NCI-H2081 (cell line): ENCODE data around the gene CAPS.

Source experiments
- DNase-seq, 2 experiments: peaks; one replicate each; lab custom pipeline; 2025; lab: John Stamatoyannopoulos, UW

Gene CAPS

DNA sequence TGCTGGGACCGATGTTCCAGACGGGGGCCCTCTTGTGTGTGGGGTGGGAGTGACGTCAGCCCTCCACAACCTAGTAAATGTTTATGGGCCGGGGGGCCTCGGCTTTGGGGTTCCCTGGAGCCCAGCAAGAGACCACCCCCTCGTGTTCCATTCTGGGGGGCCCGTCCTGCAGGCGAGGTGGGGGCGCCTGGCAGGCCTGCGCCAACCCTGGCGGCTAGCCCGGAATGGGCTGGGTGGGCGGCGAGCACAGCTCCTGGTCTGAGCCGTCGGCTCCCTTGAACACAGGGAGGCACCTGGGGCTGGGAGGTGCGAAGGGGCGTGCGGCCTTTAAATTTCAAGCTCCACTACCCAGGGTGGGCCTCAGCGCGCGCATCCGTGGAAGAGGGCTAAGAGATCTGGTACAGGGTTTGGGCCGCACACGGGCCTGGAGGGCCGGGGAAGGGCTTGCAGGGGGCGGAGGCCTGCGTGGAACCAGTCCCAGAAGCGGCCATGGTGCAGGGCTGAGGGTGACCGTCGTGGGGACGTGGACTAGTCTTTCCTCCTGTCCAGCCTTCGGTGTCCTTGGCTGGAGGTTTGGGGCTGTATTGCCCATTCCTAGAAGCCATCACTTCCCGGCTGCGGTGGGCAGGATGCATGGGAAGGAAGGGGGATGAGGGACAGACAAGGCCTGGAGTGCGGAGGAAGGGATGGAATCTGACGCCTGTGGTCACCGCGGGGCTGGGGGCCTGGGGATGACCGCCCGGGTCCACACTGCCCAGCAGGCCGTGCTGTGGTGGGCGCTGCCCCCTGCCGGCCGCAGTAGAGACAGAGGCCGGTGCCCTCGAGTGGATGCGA, 21.9 kb upstream of the CAPS start:
- DNase-seq = no peak

DNA sequence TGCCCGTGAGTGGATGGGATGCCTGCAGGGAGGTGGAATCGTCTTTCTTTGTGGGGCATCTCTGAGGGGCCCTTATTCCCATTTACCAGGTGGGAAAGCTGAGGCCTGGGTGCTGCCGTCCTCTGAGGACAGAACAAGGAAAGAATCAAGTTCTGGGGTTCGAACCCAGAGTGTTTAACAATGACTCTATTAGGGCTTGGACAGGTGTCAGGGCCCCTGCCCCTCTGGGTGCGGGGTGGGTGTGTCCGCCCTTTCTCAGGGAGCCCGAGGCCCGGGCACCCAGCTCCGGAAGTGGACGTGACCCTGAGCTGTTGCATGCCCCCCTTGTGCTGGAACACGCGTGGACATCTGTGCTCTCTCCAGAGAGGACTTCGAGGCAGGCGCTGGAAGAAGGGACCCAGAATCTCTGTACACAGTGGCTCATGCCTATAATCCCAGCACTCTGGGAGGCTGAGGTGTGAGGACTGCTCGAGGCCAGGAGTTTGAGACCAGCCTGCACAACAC, 21.2 kb upstream of the CAPS start:
- DNase-seq = no peak

- no peak for DNase-seq
Measured at GRCh38 chr19:5893296-5893903, 20.7 kb upstream of the CAPS start.

GRCh38 chr19:5893907-5894703, 19.9 kb upstream of the CAPS start:
- DNase-seq = no peak

- no peak for DNase-seq
Measured at GRCh38 chr19:5894704-5895349, 19.2 kb upstream of the CAPS start.

- no peak for DNase-seq
Measured at GRCh38 chr19:5895409-5895808, 18.6 kb upstream of the CAPS start.

DNA sequence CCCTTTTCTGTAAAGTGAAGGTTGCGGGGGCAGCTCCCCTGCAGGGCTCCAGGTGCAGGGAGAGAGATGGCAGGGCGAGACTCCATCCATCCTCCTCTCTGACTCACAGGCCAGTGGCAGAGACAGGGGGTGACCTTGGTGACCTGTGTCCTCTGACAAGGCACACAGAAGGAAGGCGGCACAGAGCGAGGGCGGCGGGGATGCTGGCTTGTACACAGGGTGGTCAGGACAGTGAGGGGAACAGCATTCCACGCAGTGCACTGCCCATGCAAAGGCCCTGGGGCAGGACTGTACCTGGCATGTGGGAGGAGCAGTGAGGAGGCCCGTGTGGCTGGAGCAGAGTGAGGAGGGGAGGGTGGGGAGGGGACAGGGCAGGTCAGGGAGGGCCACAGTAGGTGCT, 18.2 kb upstream of the CAPS start:
- no peak for DNase-seq

DNA sequence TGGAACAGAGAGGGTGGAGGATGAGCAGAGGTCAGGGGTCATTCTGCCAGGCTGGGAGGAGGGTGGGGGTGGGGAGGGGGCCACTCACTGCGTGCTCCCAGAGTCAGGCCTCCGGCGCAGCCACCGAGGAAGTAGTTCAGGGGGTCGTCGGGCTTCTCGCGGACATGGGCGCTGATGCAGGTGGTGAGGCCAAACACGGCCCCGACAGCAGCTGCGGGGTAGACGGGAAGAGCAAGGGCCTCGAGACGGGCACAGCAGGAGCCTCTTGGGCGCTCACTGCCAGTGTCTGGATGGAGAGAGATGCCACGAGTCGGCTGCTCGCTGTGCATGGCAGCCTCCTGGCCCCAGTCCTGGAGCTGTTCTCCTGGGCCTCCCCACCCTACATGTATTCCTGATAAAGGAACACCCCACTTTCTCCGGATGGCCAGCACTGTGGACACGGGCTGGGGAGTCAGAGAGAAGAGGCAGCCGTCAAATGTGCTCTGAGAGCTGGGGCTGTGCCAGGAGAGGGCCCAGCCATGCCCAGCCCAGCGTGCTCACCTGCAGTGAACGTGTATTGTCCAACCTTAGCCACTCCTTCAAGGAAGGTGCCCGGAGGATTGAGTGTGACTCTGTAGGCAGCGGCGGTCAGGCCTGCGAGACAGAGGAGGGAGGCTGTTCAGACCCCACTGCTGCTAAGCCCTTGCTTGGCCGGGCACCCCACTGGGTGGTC, 17.5 kb upstream of the CAPS start:
- DNase-seq = no peak

DNA sequence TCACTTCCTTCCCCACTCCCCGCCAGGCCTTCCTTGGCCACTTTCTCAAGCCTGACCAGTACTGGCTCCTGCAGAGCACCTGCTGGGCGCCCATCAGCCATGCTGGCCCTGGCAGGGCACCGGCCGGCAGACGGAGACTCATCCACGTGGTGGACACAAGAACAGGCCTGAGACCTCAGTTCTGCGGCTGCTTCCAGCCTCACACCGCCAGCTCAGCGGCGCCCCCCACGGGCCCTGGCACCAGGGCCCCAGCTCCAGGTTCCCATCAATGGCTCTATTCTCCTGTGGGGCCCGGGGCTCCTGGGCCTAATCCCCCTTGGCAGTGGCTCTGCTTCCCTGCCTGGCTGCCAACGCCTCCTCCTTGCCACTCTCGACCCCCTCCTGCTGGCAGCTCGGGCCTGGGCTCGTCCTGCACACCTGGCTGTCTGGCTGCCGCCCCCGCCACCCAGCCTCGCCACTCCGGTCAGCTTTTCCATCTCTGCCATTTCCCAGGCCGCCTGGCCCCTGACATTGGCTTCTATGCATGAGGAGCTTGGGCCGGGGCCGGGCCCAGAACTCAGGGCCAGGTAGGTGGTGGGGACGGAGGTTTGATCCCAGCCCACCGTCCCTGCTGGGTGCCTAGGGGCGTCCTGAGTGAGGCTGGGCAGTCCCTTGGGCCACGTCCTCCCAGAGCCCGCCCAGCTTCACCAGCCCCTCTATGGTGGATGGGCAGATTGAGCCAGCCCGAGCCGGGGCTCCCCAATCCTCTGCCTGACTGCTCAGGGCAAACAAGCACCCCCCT, 16.7 kb upstream of the CAPS start:
- no peak for DNase-seq

DNA sequence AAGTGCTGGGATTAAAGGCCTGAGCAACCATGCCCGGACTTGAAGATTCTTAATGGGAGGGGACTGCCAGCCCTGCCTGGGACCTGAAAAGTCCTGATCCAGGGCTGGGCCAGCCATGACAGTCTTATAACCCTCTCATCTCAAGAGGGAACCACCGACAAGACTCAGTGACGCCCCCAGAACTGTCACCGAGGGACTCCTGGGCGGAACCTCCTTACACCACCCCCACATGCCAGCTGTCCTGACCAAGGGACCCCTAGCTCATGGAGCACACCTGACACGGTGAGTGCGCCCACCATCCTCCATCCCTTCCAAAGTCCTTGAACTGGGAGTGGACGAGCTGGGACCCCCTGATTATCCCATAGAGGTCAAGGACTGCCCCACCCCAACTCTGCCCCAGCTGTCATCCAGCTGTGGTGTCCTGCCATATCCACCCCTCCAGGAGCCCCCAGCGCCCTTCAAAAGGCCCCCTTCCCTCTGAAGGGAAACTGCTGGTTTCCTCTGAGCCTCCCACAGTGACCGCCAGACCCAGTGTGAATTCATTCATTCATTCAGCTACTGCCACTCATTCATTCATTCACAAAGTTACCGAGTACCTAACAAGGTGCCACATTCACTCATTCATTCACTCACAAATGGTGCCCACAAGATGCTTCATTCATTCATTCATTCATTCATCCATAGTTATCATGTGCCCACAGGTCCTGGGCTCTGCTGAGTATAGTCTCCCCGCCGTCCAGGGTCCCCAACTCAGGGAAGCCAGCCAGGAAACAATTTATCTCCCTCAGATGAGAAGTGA, 14.1 kb upstream of the CAPS start:
- no peak for DNase-seq

DNA sequence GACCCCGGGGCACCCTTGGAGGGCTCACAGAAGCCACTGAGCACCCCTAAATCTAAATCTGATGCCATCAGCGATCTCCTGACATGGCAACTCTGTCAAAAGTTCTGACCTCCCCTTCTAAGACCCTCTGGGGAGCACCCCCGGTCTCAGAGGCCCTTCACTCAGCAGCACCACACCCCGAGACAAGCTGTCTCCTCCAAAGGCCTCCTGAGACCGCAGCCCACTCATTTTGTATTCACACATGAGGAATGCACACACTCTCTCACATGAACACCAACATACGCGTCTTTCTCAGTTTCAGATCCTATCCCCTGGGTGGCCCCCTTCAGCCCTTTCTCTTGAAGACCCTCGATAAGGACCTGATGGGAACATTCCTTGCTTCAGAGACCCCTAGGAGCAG, 13.1 kb upstream of the CAPS start:
- no peak for DNase-seq

GRCh38 chr19:5903056-5903623, 10.9 kb upstream of the CAPS start:
- DNase-seq = no peak

- DNase-seq = peak; percentile 95 to 97
Measured at GRCh38 chr19:5903624-5904351, 10.3 kb upstream of the CAPS start, which contains the start of gene NDUFA11. Gene NDUFA11 (minus strand): TSS chr19:5903790. CDS start chr19:5903708, 82 bp downstream.

- DNase-seq = peak; percentile 100
Measured at GRCh38 chr19:5904352-5905113, 9.5 kb upstream of the CAPS start, which contains the start of gene VMAC. Gene VMAC (plus strand): TSS chr19:5904872. CDS start chr19:5904891, 19 bp downstream.

DNA sequence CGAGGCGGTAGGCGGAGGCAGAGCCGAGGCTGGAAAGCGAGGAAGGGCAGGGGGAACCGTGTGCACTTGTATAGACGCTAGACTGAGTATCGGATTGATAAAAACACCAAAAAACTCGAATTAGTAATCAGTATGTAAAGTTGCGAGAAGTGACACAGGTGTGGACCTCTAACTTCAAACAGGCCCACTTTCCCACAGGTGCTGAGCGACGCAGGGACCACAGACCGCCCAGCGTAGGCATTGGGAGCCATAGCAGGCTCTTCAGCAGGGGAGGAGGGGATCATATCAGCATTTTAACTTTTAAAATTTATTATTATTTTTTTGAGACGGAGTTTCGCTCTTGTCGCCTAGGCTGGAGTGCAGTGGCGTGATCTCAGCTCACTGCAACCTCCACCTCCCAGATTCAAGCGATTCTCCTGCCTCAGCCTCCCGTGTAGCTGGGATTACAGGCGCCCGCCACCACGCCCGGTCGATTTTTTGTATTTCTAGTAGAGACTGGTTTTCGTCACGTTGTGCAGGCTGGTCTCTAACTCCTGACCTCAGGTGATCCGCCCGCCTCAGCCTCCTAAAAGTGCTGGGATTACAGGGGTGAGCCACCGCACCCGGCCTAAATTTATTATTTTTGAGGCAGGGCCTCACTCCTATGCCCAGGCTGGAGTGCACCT, 8.8 kb upstream of the CAPS start:
- DNase-seq = no peak

DNA sequence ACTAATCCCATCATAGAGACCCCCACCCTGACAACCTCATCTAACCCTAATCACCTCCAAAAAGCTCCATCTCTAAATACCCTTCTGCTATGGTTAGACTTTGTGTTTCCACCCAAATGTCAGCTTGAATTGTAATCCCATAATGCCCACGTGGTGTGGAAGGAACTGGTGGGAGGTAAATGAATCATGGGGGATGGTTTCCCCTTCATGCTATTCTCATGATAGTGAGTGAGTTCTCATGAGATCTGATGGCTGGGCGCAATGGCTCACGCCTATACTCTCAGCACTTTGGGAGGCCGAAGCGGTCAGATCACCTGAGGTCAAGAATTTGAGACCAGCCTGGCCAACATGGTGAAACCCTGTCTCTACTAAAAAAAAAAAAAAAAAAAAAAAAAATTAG, 6.8 kb upstream of the CAPS start:
- DNase-seq = no peak

- no peak for DNase-seq
Measured at GRCh38 chr19:5908773-5909442, 5.1 kb upstream of the CAPS start.
